Liver (tissue), 3 donors: ENCODE measurements around the gene FSD1.

ENCODE experiments used
- GABPA ChIP-seq, 2 donors: IDR thresholded peaks in 1 of 2; conservative IDR thresholded peaks in 1 of 2; 2 replicates each; pipeline ENCODE4 v1.6.1; 2016; ENCODE audit warnings: antibody characterized with exemption in 2 of 2, mild to moderate bottlenecking in 1 of 2, moderate library complexity in 1 of 2
- HNF4A ChIP-seq, 2 donors: conservative IDR thresholded peaks; 2 replicates each; pipeline ENCODE4 v1.6.1; 2016; ENCODE audit warnings: antibody characterized with exemption in 2 of 2, mild to moderate bottlenecking in 2 of 2
- RAD21 ChIP-seq, 2 donors: IDR thresholded peaks; 2 replicates each; pipeline ENCODE4 v1.6.1; 2016; ENCODE audit warnings: antibody characterized with exemption in 2 of 2, mild to moderate bottlenecking in 2 of 2
- REST ChIP-seq: IDR thresholded peaks from 2 replicates; pipeline ENCODE4 v1.6.1; 2016; ENCODE audit warnings: antibody characterized with exemption, mild to moderate bottlenecking
- TAF1 ChIP-seq: conservative IDR thresholded peaks from 2 replicates; pipeline ENCODE4 v1.6.1; 2016; ENCODE audit warnings: antibody characterized with exemption, mild to moderate bottlenecking
- ZBTB33 ChIP-seq: IDR thresholded peaks from 2 replicates; pipeline ENCODE4 v1.6.1; 2016; ENCODE audit warnings: antibody characterized with exemption
- TF ChIP-seq, protein P1 (sequence below): fragments of 150-350 bp; IDR thresholded peaks from 2 replicates; pipeline ENCODE4 v1.5.1; 2017; ENCODE audit warnings: improper control_type of control experiment, low read depth, low read length; ENCODE audit not compliant: missing input control
- donor health status: healthy.
- donor health status: healthy.

GRCh38 chr19:4320419-4320818 is 16.0 kb downstream of the FSD1 start:
- TF ChIP-seq, protein P1, sequence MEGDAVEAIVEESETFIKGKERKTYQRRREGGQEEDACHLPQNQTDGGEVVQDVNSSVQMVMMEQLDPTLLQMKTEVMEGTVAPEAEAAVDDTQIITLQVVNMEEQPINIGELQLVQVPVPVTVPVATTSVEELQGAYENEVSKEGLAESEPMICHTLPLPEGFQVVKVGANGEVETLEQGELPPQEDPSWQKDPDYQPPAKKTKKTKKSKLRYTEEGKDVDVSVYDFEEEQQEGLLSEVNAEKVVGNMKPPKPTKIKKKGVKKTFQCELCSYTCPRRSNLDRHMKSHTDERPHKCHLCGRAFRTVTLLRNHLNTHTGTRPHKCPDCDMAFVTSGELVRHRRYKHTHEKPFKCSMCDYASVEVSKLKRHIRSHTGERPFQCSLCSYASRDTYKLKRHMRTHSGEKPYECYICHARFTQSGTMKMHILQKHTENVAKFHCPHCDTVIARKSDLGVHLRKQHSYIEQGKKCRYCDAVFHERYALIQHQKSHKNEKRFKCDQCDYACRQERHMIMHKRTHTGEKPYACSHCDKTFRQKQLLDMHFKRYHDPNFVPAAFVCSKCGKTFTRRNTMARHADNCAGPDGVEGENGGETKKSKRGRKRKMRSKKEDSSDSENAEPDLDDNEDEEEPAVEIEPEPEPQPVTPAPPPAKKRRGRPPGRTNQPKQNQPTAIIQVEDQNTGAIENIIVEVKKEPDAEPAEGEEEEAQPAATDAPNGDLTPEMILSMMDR, result no peak
- TF ChIP-seq GABPA (IDR thresholded peaks at IDR 0.05 in 1 of 2, conservative IDR thresholded peaks at IDR 0.05 in 1 of 2), result no peak
- no peak for TF ChIP-seq REST
- no peak for TF ChIP-seq HNF4A (conservative IDR thresholded peaks at IDR 0.05)
- TF ChIP-seq RAD21 (IDR thresholded peaks at IDR 0.05), result no peak
- TF ChIP-seq TAF1, result no peak
- TF ChIP-seq ZBTB33, result no peak
